Progenitor cell of endocrine pancreas (in vitro differentiated cells): ENCODE results near the gene RNF208. TPM values are rescaled to one million over a fixed set of nuclear protein-coding genes. Genes with fewer than 3 reads are reported as not detected.

ENCODE experiments used
- DNase-seq: peaks from one replicate; pipeline ENCODE4 v3.0.0; 2021; ENCODE audit warnings: low spot score; ENCODE audit not compliant: unreplicated experiment
- H3K27ac Mint-ChIP-seq: 2 replicates; pipeline ENCODE4 v1.8.0; 2021; ENCODE audit warnings: mild to moderate bottlenecking, moderate library complexity, mixed read lengths
- H3K27me3 Mint-ChIP-seq: 2 replicates; pipeline ENCODE4 v1.8.0; 2021; ENCODE audit warnings: mixed read lengths
- H3K36me3 Mint-ChIP-seq: 2 replicates; pipeline ENCODE4 v1.8.0; 2022; ENCODE audit warnings: mixed read lengths; ENCODE audit not compliant: insufficient read depth
- H3K4me1 Mint-ChIP-seq: 2 replicates; pipeline ENCODE4 v1.8.0; 2021; ENCODE audit warnings: low read depth, mixed read lengths
- H3K4me3 Mint-ChIP-seq: 2 replicates; pipeline ENCODE4 v1.8.0; 2021; ENCODE audit warnings: low read depth, mild to moderate bottlenecking, moderate library complexity, mixed read lengths
- H3K9me3 Mint-ChIP-seq: 2 replicates; pipeline ENCODE4 v1.8.0; 2021; ENCODE audit warnings: low read depth, mixed read lengths
- CTCF ChIP-seq: fragments of 200-600 bp; sonication (generic); IDR thresholded peaks from one replicate; pipeline ENCODE4 v1.5.0; 2021; ENCODE audit warnings: antibody characterized with exemption, mild to moderate bottlenecking; ENCODE audit not compliant: unreplicated experiment
- total RNA-seq: library from RNA; stranded (reverse); gene quantifications from 2 replicates; pipeline ENCODE4 v1.2.1, GENCODE V29; 2021

RNF208 gene
- total RNA-seq, 1 donor from 2014 or later, result 25.7 TPM

- Mint-ChIP-seq H3K4me1 (peaks cover 15% of the 10 kb centered on the region), H3K9me3 (no peaks in the 10 kb centered on the region), H3K4me3 (peak within 1 kb of the TSS; percentile 92), H3K27ac (peak within 1 kb of the TSS; percentile 98), H3K27me3 (no peaks in the 10 kb centered on the region), H3K36me3 (peaks cover under 1% of the 10 kb centered on the region)
- DNase-seq, result peak; percentile 93
- TF ChIP-seq CTCF, result peak; percentile 48
Measured at GRCh38 chr9:137188490-137189296, 33.3 kb downstream of the RNF208 start, which contains the start of the genes ANAPC2 and SSNA1. Gene ANAPC2 (minus strand): TSS chr9:137188560. CDS start chr9:137188532, 28 bp downstream. Gene SSNA1 (plus strand): TSS chr9:137188676. CDS start chr9:137188727, 51 bp downstream.

- Mint-ChIP-seq H3K27ac (peak overlapping the region; percentile 93), H3K4me3 (peak overlapping the region; percentile 91), H3K27me3 (no peaks in the 10 kb centered on the region), H3K36me3 (peaks cover 2% of the 10 kb centered on the region), H3K4me1 (peaks cover 15% of the 10 kb centered on the region), H3K9me3 (no peaks in the 10 kb centered on the region)
- no peak for TF ChIP-seq CTCF
- DNase-seq, result no peak
Measured at GRCh38 chr9:137188086-137188489, 34.0 kb downstream of the RNF208 start.

GRCh38 chr9:137187386-137187785 lies 34.7 kb downstream of the RNF208 start:
- Mint-ChIP-seq H3K36me3 (peaks cover 2% of the 10 kb centered on the region), H3K9me3 (no peaks in the 10 kb centered on the region), H3K27ac (peak overlapping the region; percentile 88), H3K4me3 (peak overlapping the region; percentile 91), H3K27me3 (no peaks in the 10 kb centered on the region), H3K4me1 (peaks cover 15% of the 10 kb centered on the region)
- no peak for TF ChIP-seq CTCF
- DNase-seq, result no peak

GRCh38 chr9:137186385-137186784 lies 35.7 kb downstream of the RNF208 start:
- Mint-ChIP-seq H3K27ac (no peak overlapping the region), H3K36me3 (peaks cover 4% of the 10 kb centered on the region), H3K9me3 (no peaks in the 10 kb centered on the region)

GRCh38 chr9:137185921-137186320 lies 36.1 kb downstream of the RNF208 start:
- TF ChIP-seq CTCF, result no peak
- Mint-ChIP-seq H3K36me3 (peaks cover 4% of the 10 kb centered on the region), H3K9me3 (no peaks in the 10 kb centered on the region), H3K27ac (no peak overlapping the region), H3K4me3 (no peak overlapping the region), H3K4me1 (peaks cover 15% of the 10 kb centered on the region), H3K27me3 (no peaks in the 10 kb centered on the region)
- DNase-seq, result no peak

More at GRCh38 chr9:137186385-137186784, 35.7 kb downstream of the RNF208 start:
- Mint-ChIP-seq H3K4me3 (peak overlapping the region; percentile 91), H3K4me1 (peaks cover 15% of the 10 kb centered on the region), H3K27me3 (no peaks in the 10 kb centered on the region)
- TF ChIP-seq CTCF, result no peak
- no peak for DNase-seq
